CD4-positive, alpha-beta T cell (primary cell): ENCODE measurements around the gene ANXA6. TPM values are rescaled to one million over a fixed set of nuclear protein-coding genes. Genes with fewer than 3 reads are reported as not detected.
A peak's percentile ranks its signal among the peaks of the same experiment; 100 is the strongest.

Source experiments
- ATAC-seq: fragments of 200-7000 bp; cut with Tn5 transposase; one replicate; pipeline ENCODE4 v1.10.0; 2022; ENCODE audit warnings: mild to moderate bottlenecking; ENCODE audit not compliant: poor library complexity
- CTCF ChIA-PET: fragments of 350-600 bp; sonication (Branson Sonifier 250); formaldehyde crosslinking; loops from one replicate; lab custom pipeline; 2021; ENCODE audit warnings: antibody characterized with exemption, inconsistent platforms; lab: Charles Lee
- POLR2A ChIA-PET: fragments of 350-600 bp; sonication (Branson Sonifier 250); formaldehyde crosslinking; loops from one replicate; lab custom pipeline; 2021; ENCODE audit warnings: antibody characterized with exemption, inconsistent platforms; lab: Charles Lee
- DNase-seq, 14 experiments: peaks; one replicate each; pipeline ENCODE4 v3.0.0-alpha.2; 2013 to 2020; ENCODE audit warnings: mixed read lengths in 2 of 14
- H3K27ac ChIP-seq, 2 donors: one replicate each; pipeline versions ENCODE4 v1.5.1 to v1.7.0; 2013; ENCODE audit warnings: low read length in 2 of 2, low read depth in 1 of 2, mild to moderate bottlenecking in 1 of 2
- H3K27me3 ChIP-seq, 2 experiments: 1 replicate in 1 of 2; 2 replicates in 1 of 2; pipeline versions ENCODE4 v1.6.1 to v1.7.0; 2013; ENCODE audit warnings: low read length in 2 of 2, control low read depth in 1 of 2, mild to moderate bottlenecking in 1 of 2, moderate library complexity in 1 of 2; ENCODE audit not compliant: insufficient read depth in 2 of 2, control insufficient read depth in 1 of 2
- H3K36me3 ChIP-seq: one replicate; pipeline ENCODE4 v1.6.1; 2013; ENCODE audit warnings: low read length, control low read depth; ENCODE audit not compliant: insufficient read depth
- H3K4me1 ChIP-seq: one replicate; pipeline ENCODE4 v1.6.1; 2013; ENCODE audit warnings: low read length, control low read depth; ENCODE audit not compliant: insufficient read depth
- H3K4me3 ChIP-seq: one replicate; pipeline ENCODE4 v1.5.1; 2013; ENCODE audit warnings: mild to moderate bottlenecking, low read length, moderate library complexity
- H3K9me3 ChIP-seq, 2 experiments: 1 replicate in 1 of 2; 2 replicates in 1 of 2; pipeline versions ENCODE4 v1.6.1 to v1.7.0; 2013; ENCODE audit warnings: low read length in 2 of 2, mild to moderate bottlenecking in 2 of 2, control low read depth in 1 of 2, moderate library complexity in 1 of 2; ENCODE audit not compliant: control insufficient read depth in 1 of 2, insufficient read depth in 1 of 2
- H3K27ac Mint-ChIP-seq: one replicate; pipeline ENCODE4 v1.8.0; 2020; ENCODE audit warnings: mixed read lengths
- H3K27me3 Mint-ChIP-seq: one replicate; pipeline ENCODE4 v1.8.0; 2021; ENCODE audit warnings: mixed read lengths
- H3K36me3 Mint-ChIP-seq: one replicate; pipeline ENCODE4 v1.8.0; 2021; ENCODE audit warnings: low read depth, mixed read lengths
- H3K4me1 Mint-ChIP-seq: one replicate; pipeline ENCODE4 v1.8.0; 2021; ENCODE audit warnings: low read depth, mixed read lengths
- H3K4me3 Mint-ChIP-seq: one replicate; pipeline ENCODE4 v1.8.0; 2020; ENCODE audit warnings: mild to moderate bottlenecking, mixed read lengths
- H3K9me3 Mint-ChIP-seq: one replicate; pipeline ENCODE4 v1.8.0; 2020; ENCODE audit warnings: mixed read lengths
- intact Hi-C, 2 experiments: fragments of 100-400 bp; cut with DNase I in 1 of 2; cut with micrococcal nuclease in 1 of 2; formaldehyde crosslinking; loops; one replicate each; pipeline versions ENCODE4 v1.15.1 to v1.9.0; 2023 to 2025; cut with DNase I, micrococcal nuclease
- total RNA-seq, 174 experiments: library from RNA in 2 of 174; stranded (reverse) in 2 of 174; gene quantifications; one replicate each; pipeline ENCODE4 v1.2.3 and lab custom pipeline; 2021 to 2026
- TF ChIP-seq, protein P1 (sequence below): fragments of 200-600 bp; IDR thresholded peaks from one replicate; pipeline ENCODE4 v1.8.0; 2022; ENCODE audit warnings: antibody characterized with exemption, mild to moderate bottlenecking

ANXA6 gene
- total RNA-seq, 2 experiments from 2014 or later, result 108 to 130 TPM

DNA sequence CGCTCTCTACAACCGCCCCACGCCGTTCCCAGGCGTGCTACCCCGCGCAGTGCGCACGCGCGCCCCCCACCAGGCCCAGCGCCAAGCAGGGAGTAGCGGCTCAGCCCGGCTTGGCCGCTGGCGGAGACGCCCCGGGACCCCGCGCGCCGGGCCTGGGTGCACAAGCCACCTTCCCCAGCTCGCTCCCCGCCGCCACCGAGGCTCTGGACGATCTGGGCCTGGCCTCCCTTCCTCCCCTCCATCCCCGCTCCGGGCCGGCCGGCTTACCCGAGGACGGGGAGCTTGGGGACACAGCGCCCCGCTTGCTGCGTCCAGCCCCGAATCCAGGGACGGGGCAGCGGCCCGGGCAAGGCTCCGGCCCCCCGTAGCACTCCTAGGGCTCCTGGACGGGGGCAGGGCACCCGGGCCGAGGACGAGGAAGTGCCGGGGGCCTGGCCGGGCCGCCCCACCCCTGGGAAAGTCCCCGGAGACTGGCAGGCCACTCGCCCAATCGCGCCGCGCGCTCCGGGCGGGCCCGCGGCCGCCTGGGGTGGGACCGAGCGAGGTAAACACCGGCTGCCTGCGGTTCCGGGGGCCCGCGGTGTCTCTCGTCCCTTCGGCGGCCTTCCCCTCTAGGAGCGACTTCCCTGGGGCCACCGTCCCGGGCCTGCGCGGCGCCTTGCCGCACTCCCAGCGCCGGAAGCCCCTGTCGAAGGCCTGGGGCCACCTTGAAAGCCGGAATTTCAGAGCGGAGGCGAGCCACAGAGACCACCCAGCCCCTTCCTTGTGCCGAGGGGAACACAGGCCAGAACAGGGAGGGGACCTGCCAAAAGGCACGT, 76.8 kb downstream of the ANXA6 start, which contains the start of gene TNIP1:
Gene TNIP1, minus strand, starts transcription at position 422 of the 818 bp plus-strand sequence. CDS start 15,939 bp downstream, outside the sequence.
- Histone ChIP-seq H3K4me3 (peak within 1 kb of the TSS; percentile 85), H3K36me3 (peaks cover 24% of the 10 kb centered on the region), H3K9me3 (no peaks in the 10 kb centered on the region), H3K27ac (peak within 1 kb of the TSS; percentile 97), H3K4me1 (peaks cover 88% of the 10 kb centered on the region), H3K27me3 (no peaks in the 10 kb centered on the region)
- Mint-ChIP-seq H3K4me1 (peaks cover 89% of the 10 kb centered on the region), H3K27ac (peak within 1 kb of the TSS; percentile 87), H3K4me3 (peak within 1 kb of the TSS; percentile 97), H3K36me3 (peaks cover 42% of the 10 kb centered on the region), H3K27me3 (no peaks in the 10 kb centered on the region), H3K9me3 (no peaks in the 10 kb centered on the region)
- CTCF ChIA-PET, result interaction anchor here (1.3 to 2.6 kb wide), 2 partner anchors 32 to 35 kb away, joined by 4 to 13 read pairs; no protein-coding TSS in a partner anchor
- intact Hi-C loops, result loop anchor here (2.0 to 10.0 kb wide), 3 partner anchors 131 to 674 kb away; partner anchors contain the start of genes ATOX1 (in 1 of the 2) and GM2A (in 1 of the 2)
- POLR2A ChIA-PET, result interaction anchor here (0.6 to 2.7 kb wide), 27 partner anchors 9 to 670 kb away, joined by 3 to 16 read pairs (median 4); partner anchors contain the start of genes ANXA6, CCDC69 and RBM22
- DNase-seq, result peak; percentile 86 to 97 (median 92)
- ATAC-seq, result peak; percentile 78
- TF ChIP-seq, protein P1, sequence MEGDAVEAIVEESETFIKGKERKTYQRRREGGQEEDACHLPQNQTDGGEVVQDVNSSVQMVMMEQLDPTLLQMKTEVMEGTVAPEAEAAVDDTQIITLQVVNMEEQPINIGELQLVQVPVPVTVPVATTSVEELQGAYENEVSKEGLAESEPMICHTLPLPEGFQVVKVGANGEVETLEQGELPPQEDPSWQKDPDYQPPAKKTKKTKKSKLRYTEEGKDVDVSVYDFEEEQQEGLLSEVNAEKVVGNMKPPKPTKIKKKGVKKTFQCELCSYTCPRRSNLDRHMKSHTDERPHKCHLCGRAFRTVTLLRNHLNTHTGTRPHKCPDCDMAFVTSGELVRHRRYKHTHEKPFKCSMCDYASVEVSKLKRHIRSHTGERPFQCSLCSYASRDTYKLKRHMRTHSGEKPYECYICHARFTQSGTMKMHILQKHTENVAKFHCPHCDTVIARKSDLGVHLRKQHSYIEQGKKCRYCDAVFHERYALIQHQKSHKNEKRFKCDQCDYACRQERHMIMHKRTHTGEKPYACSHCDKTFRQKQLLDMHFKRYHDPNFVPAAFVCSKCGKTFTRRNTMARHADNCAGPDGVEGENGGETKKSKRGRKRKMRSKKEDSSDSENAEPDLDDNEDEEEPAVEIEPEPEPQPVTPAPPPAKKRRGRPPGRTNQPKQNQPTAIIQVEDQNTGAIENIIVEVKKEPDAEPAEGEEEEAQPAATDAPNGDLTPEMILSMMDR, result no peak

DNA sequence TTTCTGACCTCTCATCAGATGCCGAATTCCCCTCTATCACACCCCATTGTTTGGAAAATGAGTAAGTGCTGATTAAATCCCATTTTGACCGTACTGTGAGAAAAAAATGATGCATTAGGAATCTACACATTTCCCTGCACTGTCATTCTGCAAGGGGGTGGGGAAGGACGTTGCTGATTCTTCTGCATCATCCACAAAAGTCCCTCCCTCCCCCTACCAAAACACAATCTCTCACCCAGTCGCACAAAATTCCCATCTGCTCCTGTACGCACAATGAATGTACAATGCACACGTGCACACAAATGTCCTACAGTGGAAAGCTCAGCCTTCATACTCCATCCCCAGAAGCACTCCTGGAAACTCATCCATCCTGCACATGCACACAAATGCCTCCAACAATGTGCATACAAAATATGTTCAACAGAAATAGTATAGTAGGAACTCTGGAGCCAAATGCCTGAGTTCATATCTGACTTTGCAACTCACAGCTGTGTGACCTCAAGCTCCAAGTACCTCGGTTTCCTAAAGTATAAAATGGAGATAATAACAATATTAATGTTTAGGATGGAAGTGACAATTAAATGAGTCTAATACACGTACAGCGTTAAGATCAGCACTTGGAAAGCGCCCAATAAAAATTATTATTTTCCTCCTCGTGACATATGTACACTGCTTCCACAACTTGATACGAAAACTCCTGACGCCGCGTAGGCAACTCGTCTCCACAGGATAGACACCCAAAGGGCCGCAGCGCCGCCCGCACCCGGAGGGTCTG, 77.6 kb downstream of the ANXA6 start:
- intact Hi-C loops, result loop anchor here (2.0 to 10.0 kb wide), 3 partner anchors 132 to 675 kb away; partner anchors contain the start of genes ATOX1 (in 1 of the 2) and GM2A (in 1 of the 2)
- Histone ChIP-seq H3K27me3 (no peaks in the 10 kb centered on the region), H3K9me3 (no peaks in the 10 kb centered on the region), H3K4me1 (peaks cover 86% of the 10 kb centered on the region), H3K36me3 (peaks cover 30% of the 10 kb centered on the region), H3K27ac (peak overlapping the region; percentile 89 to 97), H3K4me3 (peak overlapping the region; percentile 85)
- Mint-ChIP-seq H3K4me1 (peaks cover 88% of the 10 kb centered on the region), H3K4me3 (peak overlapping the region; percentile 97), H3K27me3 (no peaks in the 10 kb centered on the region), H3K36me3 (peaks cover 48% of the 10 kb centered on the region), H3K27ac (peak overlapping the region; percentile 87), H3K9me3 (no peaks in the 10 kb centered on the region)
- ChIA-PET CTCF (interaction anchor here (2.6 kb wide), 1 partner anchor 35 kb away, joined by 13 read pairs; no protein-coding TSS in a partner anchor), POLR2A (interaction anchor here (0.9 to 2.7 kb wide), 13 partner anchors 9 to 379 kb away, joined by 3 to 16 read pairs (median 5); partner anchors contain the start of genes CCDC69 and RBM22)
- TF ChIP-seq, protein P1, result no peak
- DNase-seq (peak in 3 of 14 experiments; percentile 21 to 71 (median 64)), ATAC-seq (no peak)
